ENCODE results near the gene SLC25A31. TPM values are rescaled to one million over a fixed set of nuclear protein-coding genes. Genes with fewer than 3 reads are reported as not detected.
A peak's percentile ranks its signal among the peaks of the same experiment; 100 is the strongest.

SLC25A31 gene
- not detected in 2 replicates for polyA plus RNA-seq (2011; rRNA removed)
- not detected in 2 replicates for polyA minus RNA-seq (2011; rRNA and poly(A)+ RNA removed)

DNA sequence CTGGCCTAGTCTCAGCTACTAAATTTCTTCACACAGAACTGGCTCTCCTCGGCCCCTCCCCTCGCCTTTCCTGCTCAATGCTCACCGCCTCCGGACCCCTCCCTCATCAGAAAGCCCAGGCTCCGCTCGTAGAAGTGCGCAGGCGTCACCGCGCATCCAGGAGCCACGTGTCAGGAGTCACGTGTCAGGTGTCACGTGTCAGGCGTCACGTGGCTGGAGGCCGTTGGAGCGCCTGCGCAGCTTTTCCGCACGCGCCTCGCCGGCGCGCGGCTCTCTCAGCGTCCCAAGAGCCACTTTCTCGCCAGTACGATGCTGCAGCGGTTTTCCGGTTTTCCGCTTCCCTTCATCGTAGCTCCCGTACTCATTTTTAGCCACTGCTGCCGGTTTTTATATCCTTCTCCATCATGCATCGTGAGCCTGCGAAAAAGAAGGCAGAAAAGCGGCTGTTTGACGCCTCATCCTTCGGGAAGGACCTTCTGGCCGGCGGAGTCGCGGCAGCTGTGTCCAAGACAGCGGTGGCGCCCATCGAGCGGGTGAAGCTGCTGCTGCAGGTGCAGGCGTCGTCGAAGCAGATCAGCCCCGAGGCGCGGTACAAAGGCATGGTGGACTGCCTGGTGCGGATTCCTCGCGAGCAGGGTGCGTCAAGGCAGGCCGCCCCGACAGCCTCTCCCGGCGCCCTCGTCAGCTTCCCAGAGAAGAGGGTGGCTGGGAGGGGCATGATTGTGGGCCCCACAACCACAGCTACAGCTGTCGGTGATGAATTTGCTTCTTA, at the start of gene SLC25A31:
TSS of gene SLC25A31 (plus strand) at position 259 of the 772 bp plus-strand sequence. CDS start at position 405, 146 bp downstream.
- TF ChIP-seq, protein P1, sequence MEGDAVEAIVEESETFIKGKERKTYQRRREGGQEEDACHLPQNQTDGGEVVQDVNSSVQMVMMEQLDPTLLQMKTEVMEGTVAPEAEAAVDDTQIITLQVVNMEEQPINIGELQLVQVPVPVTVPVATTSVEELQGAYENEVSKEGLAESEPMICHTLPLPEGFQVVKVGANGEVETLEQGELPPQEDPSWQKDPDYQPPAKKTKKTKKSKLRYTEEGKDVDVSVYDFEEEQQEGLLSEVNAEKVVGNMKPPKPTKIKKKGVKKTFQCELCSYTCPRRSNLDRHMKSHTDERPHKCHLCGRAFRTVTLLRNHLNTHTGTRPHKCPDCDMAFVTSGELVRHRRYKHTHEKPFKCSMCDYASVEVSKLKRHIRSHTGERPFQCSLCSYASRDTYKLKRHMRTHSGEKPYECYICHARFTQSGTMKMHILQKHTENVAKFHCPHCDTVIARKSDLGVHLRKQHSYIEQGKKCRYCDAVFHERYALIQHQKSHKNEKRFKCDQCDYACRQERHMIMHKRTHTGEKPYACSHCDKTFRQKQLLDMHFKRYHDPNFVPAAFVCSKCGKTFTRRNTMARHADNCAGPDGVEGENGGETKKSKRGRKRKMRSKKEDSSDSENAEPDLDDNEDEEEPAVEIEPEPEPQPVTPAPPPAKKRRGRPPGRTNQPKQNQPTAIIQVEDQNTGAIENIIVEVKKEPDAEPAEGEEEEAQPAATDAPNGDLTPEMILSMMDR (IDR thresholded peaks at IDR 0.05; ENCODE audit: insufficient read depth, low read depth, low read length), result no peak
- no peak for DNase-seq (ENCODE audit: low read depth)
- Histone ChIP-seq H3K4me3 (ENCODE audit: low read depth, low read length) (no peak within 1 kb of the TSS), H3K36me3 (ENCODE audit: control insufficient read depth, insufficient read depth, low read length) (no peaks in the 10 kb centered on the region), H3K27me3 (ENCODE audit: control insufficient read depth, insufficient read depth, low read length) (no peaks in the 10 kb centered on the region)
- ChIA-PET CTCF (interaction anchor here (8.7 kb wide), 1 partner anchor 126 kb away, joined by 173 read pairs; no protein-coding TSS in a partner anchor), POLR2A (no interaction called here)

DNA sequence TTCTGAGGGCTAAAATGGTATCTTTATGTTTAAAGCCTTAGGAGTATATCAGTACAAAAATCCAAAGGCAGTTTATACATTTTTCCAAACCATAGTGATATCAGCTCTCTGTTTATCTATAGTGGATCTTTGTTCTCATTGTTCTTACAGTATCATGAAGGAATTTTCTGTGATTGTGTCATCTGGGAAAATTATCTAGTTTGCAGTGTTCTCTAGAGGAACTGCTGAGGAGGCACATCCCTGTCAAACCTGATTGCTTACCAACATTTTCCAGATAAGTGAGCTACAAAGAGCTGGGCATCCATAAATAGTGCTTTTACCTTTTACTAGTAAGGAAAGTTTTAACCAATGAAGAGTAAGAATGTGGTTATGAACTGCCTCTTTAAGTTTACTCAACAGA, 44.9 kb upstream of the SLC25A31 start:
- H3K36me3 ChIP-seq (ENCODE audit: control insufficient read depth, insufficient read depth, low read length), result no peaks in the 10 kb centered on the region
- TF ChIP-seq, protein P1 (IDR thresholded peaks at IDR 0.05; ENCODE audit: insufficient read depth, low read depth, low read length), result no peak
- ChIA-PET CTCF (interaction anchor here (1.3 kb wide), 1 partner anchor 55 kb away, joined by 3 read pairs; no protein-coding TSS in a partner anchor), POLR2A (no interaction called here)
- no peak for DNase-seq (ENCODE audit: low read depth)
- no peaks in the 10 kb centered on the region for H3K27me3 ChIP-seq (ENCODE audit: control insufficient read depth, insufficient read depth, low read length)
- H3K4me3 ChIP-seq (ENCODE audit: low read depth, low read length), result no peak overlapping the region

DNA sequence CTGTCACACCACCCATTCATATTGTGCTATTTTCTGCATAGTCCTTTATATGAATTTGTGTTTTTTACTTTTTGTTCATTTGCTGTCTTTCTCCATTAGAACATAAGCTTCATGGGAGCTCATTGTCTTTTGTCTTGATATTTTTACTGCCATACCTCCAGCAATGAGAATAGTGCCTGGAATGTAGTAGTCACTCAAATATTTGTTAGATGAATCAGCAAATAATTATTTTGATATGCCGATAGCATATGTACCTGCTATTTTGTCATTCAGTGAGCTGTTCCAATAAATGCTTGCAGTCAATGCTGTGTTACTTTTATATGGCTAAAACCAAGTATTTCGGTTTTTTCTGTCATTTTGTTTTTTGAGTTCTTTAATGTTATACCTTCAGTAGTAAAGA, 43.5 kb upstream of the SLC25A31 start:
- ChIA-PET CTCF (interaction anchor here (1.3 kb wide), 2 partner anchors 56 to 81 kb away, joined by 3 read pairs; no protein-coding TSS in a partner anchor), POLR2A (no interaction called here)
- DNase-seq (ENCODE audit: low read depth), result no peak
- H3K36me3 ChIP-seq (ENCODE audit: control insufficient read depth, insufficient read depth, low read length), result no peaks in the 10 kb centered on the region
- no peak overlapping the region for H3K4me3 ChIP-seq (ENCODE audit: low read depth, low read length)
- TF ChIP-seq, protein P1 (IDR thresholded peaks at IDR 0.05; ENCODE audit: insufficient read depth, low read depth, low read length), result no peak
- H3K27me3 ChIP-seq (ENCODE audit: control insufficient read depth, insufficient read depth, low read length), result no peaks in the 10 kb centered on the region

DNA sequence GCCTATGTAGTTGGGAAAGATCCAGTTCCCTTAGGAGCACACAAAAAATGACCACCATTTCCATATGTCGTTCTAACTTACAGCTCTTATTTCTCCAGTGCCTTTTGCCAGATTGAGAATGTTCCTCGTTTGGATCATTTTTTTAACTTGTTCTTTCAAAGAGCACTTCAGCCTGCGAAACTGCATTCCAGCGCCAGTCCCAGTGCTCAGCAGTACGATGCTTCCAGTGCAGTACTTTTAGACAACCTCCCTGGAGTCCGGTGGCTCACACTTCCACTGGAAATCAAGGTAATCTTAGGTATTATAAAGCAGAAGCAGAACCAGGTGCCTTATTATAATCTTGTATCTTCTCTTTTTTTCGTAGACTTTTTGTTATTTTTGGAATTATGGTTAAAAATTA, 42.6 kb upstream of the SLC25A31 start:
- POLR2A ChIA-PET, result no interaction called here
- TF ChIP-seq, protein P1 (IDR thresholded peaks at IDR 0.05; ENCODE audit: insufficient read depth, low read depth, low read length), result no peak
- Histone ChIP-seq H3K27me3 (ENCODE audit: control insufficient read depth, insufficient read depth, low read length) (no peaks in the 10 kb centered on the region), H3K4me3 (ENCODE audit: low read depth, low read length) (no peak overlapping the region), H3K36me3 (ENCODE audit: control insufficient read depth, insufficient read depth, low read length) (no peaks in the 10 kb centered on the region)
- DNase-seq (ENCODE audit: low read depth), result no peak
- CTCF ChIA-PET, result interaction anchor here (1.0 to 1.3 kb wide), 2 partner anchors 45 to 81 kb away, joined by 3 to 4 read pairs; no protein-coding TSS in a partner anchor

DNA sequence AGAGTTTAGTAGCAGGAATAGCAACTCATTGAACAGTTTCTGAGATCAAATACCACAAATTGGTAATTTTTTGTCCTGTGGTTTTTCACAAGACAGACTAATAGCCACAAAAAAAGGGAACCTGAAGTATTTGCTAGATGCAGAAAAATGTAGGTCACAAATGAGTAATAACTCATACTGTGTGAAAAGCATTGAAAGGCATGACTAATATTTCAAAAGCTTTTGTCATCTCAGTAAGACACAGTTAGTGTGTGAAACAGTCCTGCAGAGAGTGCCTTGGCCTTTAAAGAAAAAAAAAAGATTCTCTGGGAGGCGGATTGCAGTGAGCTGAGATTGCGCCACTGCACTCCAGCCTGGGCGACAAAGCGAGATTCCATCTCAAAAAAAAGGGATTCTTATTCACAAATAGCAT, 31.4 kb upstream of the SLC25A31 start:
- H3K27me3 ChIP-seq (ENCODE audit: control insufficient read depth, insufficient read depth, low read length), result no peaks in the 10 kb centered on the region
- TF ChIP-seq, protein P1 (IDR thresholded peaks at IDR 0.05; ENCODE audit: insufficient read depth, low read depth, low read length), result no peak
- H3K4me3 ChIP-seq (ENCODE audit: low read depth, low read length), result no peak overlapping the region
- peak; percentile 20 for DNase-seq (ENCODE audit: low read depth)
- no peaks in the 10 kb centered on the region for H3K36me3 ChIP-seq (ENCODE audit: control insufficient read depth, insufficient read depth, low read length)
- CTCF ChIA-PET, result no interaction called here
- POLR2A ChIA-PET, result interaction anchor here (0.6 kb wide), 1 partner anchor 588 kb away, joined by 3 read pairs; no protein-coding TSS in a partner anchor
